HEK293T (cell line): Measurements from ENCODE around the gene TTLL1.
"Not testable (repeated sequence)": the region's sequence is repeated elsewhere in the genome, so short reads cannot be mapped to it uniquely, and the experiment has no call there.

Source experiments
- CTCF ChIA-PET: fragments of 350-600 bp; formaldehyde crosslinking; extraction: SDS; loops from one replicate; lab custom pipeline; 2021; ENCODE audit warnings: antibody characterized with exemption, inconsistent platforms; lab: Yijun Ruan, JAX
- POLR2A ChIA-PET: fragments of 350-600 bp; formaldehyde crosslinking; extraction: SDS; loops from one replicate; lab custom pipeline; 2020; ENCODE audit warnings: antibody characterized with exemption, inconsistent platforms; lab: Yijun Ruan, JAX
- DNase-seq: peaks from one replicate; pipeline ENCODE4 v3.0.0; 2012; ENCODE audit warnings: mixed read lengths; ENCODE audit errors: extremely low spot score
- ARNT ChIP-seq: fragments of 450-650 bp; IDR thresholded peaks from 2 replicates; pipeline ENCODE4 v1.6.1; 2017; ENCODE audit warnings: mild to moderate bottlenecking
- BHLHE40 ChIP-seq: fragments of 450-650 bp; IDR thresholded peaks from 2 replicates; pipeline ENCODE4 v1.6.1; 2016; ENCODE audit warnings: mild to moderate bottlenecking, moderate library complexity, borderline replicate concordance
- CTBP1 ChIP-seq: fragments of 450-650 bp; IDR thresholded peaks from 2 replicates; pipeline ENCODE4 v1.6.1; 2016; ENCODE audit warnings: borderline replicate concordance
- ELF4 ChIP-seq: fragments of 450-650 bp; IDR thresholded peaks from 2 replicates; pipeline ENCODE4 v1.6.1; 2017; ENCODE audit warnings: antibody characterized with exemption
- FOXA1 ChIP-seq: fragments of 450-650 bp; IDR thresholded peaks from 2 replicates; pipeline ENCODE4 v1.6.1; 2016; ENCODE audit warnings: mild to moderate bottlenecking
- FOXK2 ChIP-seq: fragments of 450-650 bp; IDR thresholded peaks from 2 replicates; pipeline ENCODE4 v1.6.1; 2016; ENCODE audit warnings: mild to moderate bottlenecking
- FOXM1 ChIP-seq: fragments of 450-650 bp; IDR thresholded peaks from 2 replicates; pipeline ENCODE4 v1.6.1; 2017; ENCODE audit warnings: mild to moderate bottlenecking, borderline replicate concordance
- HDGF ChIP-seq: fragments of 450-650 bp; IDR thresholded peaks from 2 replicates; pipeline ENCODE4 v1.6.1; 2017; ENCODE audit warnings: antibody characterized with exemption, borderline replicate concordance
- L3MBTL2 ChIP-seq: fragments of 450-650 bp; conservative IDR thresholded peaks from 2 replicates; pipeline ENCODE4 v1.6.1; 2016; ENCODE audit warnings: mild to moderate bottlenecking
- LEF1 ChIP-seq: fragments of 450-650 bp; IDR thresholded peaks from 2 replicates; pipeline ENCODE4 v1.6.1; 2017; ENCODE audit warnings: mild to moderate bottlenecking, borderline replicate concordance
- NFRKB ChIP-seq: fragments of 450-650 bp; IDR thresholded peaks from 2 replicates; pipeline ENCODE4 v1.6.1; 2016; ENCODE audit warnings: mild to moderate bottlenecking, moderate library complexity
- PKNOX1 ChIP-seq: fragments of 450-650 bp; IDR thresholded peaks from 2 replicates; pipeline ENCODE4 v1.6.1; 2016
- SP1 ChIP-seq: fragments of 450-650 bp; IDR thresholded peaks from 2 replicates; pipeline ENCODE4 v1.6.1; 2017
- SUZ12 ChIP-seq: fragments of 450-650 bp; IDR thresholded peaks from 2 replicates; pipeline ENCODE4 v1.6.1; 2016; ENCODE audit warnings: mild to moderate bottlenecking
- TARDBP ChIP-seq: fragments of 450-650 bp; IDR thresholded peaks from 2 replicates; pipeline ENCODE4 v1.6.1; 2016
- ZNF384 ChIP-seq: fragments of 450-650 bp; IDR thresholded peaks from 2 replicates; pipeline ENCODE4 v1.6.1; 2016

The TTLL1 gene

GRCh38 chr22:42996646-42997365, 92.4 kb downstream of the TTLL1 start:
- TF ChIP-seq NFRKB = no peak
- no peak for TF ChIP-seq L3MBTL2
- TF ChIP-seq FOXA1 = no peak
- no peak for TF ChIP-seq SP1
- TF ChIP-seq PKNOX1 = no peak
- no peak for TF ChIP-seq ARNT
- no peak for TF ChIP-seq LEF1
- TF ChIP-seq ELF4 = no peak
- no peak for TF ChIP-seq CTBP1
- no peak for TF ChIP-seq SUZ12
- no peak for TF ChIP-seq ZNF384
- no peak for TF ChIP-seq FOXK2
- ChIA-PET CTCF (no interaction called here), POLR2A (interaction anchor here (1.0 to 1.8 kb wide), 2 partner anchors 18 to 37 kb away, joined by 3 to 4 read pairs; partner anchors contain the start of gene PACSIN2)
- DNase-seq = no peak

- POLR2A ChIA-PET = interaction anchor here (1.3 kb wide), 1 partner anchor 20 kb away, joined by 5 read pairs; the partner anchor contains the start of gene PACSIN2
- DNase-seq, CTCF ChIA-PET: not testable (repeated sequence)
Measured at GRCh38 chr22:42995654-42996053, 93.5 kb downstream of the TTLL1 start.

GRCh38 chr22:42994917-42995562, 94.2 kb downstream of the TTLL1 start:
- CTCF ChIA-PET = no interaction called here
- TF ChIP-seq L3MBTL2 = no peak
- no peak for TF ChIP-seq HDGF
- no peak for TF ChIP-seq SUZ12
- TF ChIP-seq CTBP1 = no peak
- TF ChIP-seq ELF4 = no peak
- POLR2A ChIA-PET = interaction anchor here (1.3 kb wide), 1 partner anchor 20 kb away, joined by 5 read pairs; the partner anchor contains the start of gene PACSIN2
- DNase-seq = no peak

GRCh38 chr22:42994276-42994916, 94.8 kb downstream of the TTLL1 start:
- POLR2A ChIA-PET = interaction anchor here (1.3 kb wide), 1 partner anchor 21 kb away, joined by 5 read pairs; the partner anchor contains the start of gene PACSIN2

DNA sequence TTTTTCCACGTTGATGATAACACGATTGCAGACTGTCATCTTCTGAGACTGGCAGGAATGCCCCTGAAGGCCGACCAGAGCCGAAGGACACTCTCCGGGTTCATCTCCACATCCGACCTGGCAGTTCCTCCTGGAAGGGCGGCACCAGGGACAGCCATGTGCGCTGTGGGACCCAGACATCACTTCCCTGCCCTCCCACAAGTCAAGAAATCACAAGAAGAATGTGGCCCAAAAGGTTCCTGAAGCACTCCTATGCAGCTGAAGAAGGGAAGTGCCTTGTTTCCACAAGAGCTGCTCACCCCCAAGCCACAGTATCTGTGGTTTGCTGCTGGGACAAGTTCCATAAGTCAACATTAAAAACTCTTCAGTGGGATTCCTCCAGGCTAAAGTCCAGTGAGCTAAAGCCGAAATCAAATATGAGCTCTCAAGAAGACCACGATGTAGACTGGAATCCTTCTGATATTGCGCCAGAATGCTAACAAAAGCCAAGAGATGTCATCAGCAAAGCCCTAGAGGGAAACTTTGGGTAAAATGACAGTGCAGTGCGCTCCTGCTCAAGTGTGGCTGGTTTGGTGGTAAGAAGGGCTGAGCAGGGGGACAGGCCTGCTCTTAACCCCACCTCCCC, 95.4 kb downstream of the TTLL1 start:
- no peak for DNase-seq
- POLR2A ChIA-PET = interaction anchor here (1.1 kb wide), 1 partner anchor 21 kb away, joined by 3 read pairs; the partner anchor contains the start of gene PACSIN2
- TF ChIP-seq FOXA1 (no peak), ZNF384 (no peak), SP1 (no peak), HDGF (no peak), L3MBTL2 (no peak), ARNT (no peak), PKNOX1 (no peak), LEF1 (no peak), SUZ12 (no peak), ELF4 (no peak), FOXM1 (no peak)
- CTCF ChIA-PET = no interaction called here

More at GRCh38 chr22:42994276-42994916, 94.8 kb downstream of the TTLL1 start:
- CTCF ChIA-PET = no interaction called here
- no peak for DNase-seq
- TF ChIP-seq LEF1 = no peak

DNA sequence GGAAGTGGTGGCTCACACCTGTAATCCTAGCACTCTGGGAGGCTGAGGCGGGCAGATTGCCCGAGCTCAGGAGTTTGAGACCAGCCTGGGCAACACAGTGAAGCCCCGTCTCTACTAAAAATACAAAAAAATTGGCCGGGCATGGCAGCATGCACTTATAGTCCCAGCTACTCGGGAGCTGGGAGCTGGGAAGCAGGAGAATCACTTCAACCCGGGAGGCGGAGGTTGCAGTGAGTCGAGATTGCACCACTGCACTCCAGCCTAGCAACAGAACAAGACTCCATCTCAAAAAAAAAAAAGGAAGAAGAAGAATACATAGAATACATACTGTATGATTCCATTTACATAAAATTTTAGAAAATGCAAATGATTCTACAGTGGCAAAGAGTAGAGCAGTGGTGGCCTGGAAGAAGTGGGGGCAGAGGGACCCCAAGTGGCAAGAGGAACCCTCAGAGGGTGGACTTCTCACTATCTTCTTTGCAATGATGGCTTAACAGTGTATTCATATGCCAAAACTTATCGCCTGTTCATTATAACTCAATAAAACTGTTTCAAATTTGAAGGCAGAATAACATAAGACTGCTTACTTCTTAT, 96.2 kb downstream of the TTLL1 start:
- TF ChIP-seq LEF1 (no peak), FOXA1 (no peak), HDGF (no peak), ELF4 (no peak), ARNT (no peak), BHLHE40 (no peak), CTBP1 (no peak), ZNF384 (no peak), L3MBTL2 (no peak), PKNOX1 (no peak), SP1 (no peak), FOXM1 (no peak), FOXK2 (no peak), TARDBP (no peak), NFRKB (no peak), SUZ12 (no peak)
- ChIA-PET POLR2A (interaction anchor here (1.1 kb wide), 1 partner anchor 22 kb away, joined by 3 read pairs; the partner anchor contains the start of gene PACSIN2), CTCF (no interaction called here)
- DNase-seq = no peak
